Stimulated activated CD8-positive, alpha-beta memory T cell treated with anti-CD3 and anti-CD28 coated beads, Interleukin-15, amount 100 ng/mL, for 48 hours (primary cell): ENCODE results near the gene IGDCC3.
"Not testable (repeated sequence)": the region's sequence is repeated elsewhere in the genome, so short reads cannot be mapped to it uniquely, and the experiment has no call there.

Experiments used
- DNase-seq, 2 donors: peaks; one replicate each; pipeline ENCODE4 v3.0.0-alpha.2; 2020; ENCODE audit warnings: low read depth in 2 of 2

IGDCC3 gene

DNA sequence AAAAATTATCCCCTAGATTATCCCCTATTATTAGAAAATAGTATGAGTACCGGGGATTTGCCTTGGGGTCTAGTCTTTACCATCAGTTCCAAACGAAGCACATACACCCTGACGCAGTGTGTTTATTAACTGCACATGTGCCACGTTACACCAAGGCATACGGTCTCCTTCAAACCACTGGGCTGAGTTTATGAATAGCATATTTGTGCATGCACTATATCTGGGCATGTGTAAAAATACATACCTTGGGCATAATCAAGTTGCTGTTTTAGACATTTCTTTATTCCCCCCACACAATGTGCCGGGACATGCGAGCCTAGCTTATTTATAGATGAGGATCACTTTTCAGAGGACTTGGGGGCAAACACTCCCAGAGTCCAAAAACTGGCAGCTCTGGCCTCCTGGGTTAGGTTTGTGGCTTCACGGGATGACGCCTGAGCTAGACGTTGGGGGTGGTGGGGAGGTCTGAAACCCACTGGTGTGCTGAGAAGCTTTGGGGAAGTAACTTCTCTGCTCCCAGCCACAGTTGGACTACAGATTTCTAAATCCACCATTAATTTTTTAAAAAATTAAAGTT, 28.7 kb upstream of the IGDCC3 start:
- no peak for DNase-seq

DNA sequence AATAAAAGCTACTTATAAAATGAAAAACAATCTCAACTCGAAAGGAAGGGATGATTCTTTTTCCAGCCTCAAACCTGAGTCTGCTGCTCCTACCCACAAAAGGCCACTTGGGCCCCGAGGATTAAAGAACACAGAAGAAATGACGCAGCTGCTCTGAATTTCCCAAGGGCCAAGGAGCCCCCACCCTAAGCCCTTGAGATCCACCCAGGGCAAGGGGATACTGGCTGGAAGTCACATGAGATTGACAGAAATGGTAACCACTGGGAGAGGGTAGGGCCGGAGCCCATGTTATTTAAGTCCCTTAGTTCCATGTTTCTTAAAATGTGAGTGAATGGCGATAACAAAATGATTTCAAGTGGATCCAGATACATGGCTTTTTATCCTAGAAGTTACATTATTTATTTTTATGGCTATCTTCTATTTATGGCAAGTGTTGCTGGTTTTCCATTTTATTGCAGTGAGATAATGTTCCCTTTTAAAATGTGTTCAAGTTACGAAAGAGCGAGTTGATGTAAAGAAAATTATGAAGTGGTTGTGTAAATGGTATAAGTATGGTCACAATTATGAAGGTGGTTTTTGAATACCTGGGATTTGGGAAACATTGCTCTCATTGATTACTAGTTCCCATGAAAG, 28.1 kb upstream of the IGDCC3 start:
- DNase-seq, result no peak

DNA sequence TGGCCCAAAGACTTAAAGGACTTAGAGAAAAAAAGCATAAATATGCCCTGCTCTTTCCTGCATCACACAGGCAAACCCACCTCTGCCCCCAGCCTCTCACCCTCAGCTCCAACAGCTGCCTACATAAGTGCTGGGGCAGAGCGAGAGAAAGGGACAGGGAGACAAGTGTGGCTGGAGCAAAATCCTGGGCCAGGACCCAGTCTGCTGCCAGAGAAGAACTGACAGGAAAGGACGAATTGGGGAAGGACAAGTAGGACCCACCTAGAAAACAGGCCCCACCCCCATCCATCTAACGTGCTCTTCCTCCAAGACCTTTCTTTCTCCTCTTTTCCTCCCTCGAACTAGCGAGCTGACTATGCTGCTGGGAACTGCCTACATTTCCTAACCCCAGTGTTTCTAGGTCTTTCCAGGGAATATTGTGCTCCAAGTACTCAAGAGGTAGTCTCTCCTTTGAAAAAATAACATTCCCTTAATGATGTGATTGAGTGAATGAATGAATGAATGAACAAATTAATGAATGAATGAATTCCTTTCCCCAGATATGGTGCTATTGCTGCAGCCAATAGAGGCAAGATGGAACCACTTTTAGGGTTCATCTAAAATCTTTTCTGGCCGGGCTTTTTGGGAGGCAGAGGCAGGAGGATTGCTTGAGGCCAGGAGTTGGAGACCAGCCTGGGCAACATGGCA, 26.5 kb upstream of the IGDCC3 start:
- no peak for DNase-seq

DNA sequence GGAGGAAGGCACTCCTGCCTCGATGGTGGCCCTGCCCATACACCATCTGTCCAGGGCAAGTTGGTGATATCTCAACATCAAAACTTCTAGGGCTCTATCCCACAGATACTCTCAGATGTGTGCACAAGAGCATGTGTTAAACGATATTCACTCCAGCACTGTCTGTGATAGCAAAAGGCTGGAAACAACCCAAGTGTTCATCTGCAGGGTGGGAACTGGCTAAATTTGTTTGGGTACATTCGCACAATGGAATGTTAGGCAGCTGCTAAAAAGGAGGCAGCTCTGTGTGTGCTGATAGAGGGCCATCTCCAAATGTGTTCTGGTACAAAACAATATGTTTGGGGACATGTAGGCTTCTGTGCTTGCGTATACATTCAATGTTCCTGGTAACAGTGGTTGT, 25.2 kb upstream of the IGDCC3 start:
- no peak for DNase-seq

DNA sequence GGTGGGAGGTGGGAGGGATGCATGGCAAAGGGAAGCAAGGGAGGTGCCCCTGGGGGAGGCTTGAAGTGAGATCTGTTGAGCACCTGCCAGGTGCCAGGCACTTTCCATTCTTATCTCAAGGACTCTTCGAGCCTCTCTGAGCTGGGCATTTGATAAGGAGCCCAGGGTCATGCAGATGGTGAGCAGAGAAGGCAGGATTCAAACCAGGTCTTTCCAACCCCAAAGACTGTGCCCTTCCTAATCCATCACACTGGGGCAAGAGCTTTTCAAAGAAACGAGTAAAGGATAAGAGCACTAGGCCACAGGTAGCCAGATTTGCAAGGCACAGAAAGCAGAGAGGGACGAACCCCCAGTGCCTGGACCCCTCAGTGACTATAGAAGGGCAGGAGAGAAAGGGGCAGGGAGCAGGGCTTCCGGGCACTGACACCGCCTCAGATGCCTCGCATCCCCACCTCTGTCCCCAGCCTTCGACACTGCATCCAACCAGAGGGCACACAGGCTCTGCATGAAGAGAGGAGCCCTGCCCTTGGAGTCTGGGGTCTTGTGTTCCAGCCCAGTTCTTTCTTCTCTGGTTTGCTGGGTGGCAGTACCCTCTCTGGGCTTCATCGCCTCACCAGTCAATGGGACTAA, 23.9 kb upstream of the IGDCC3 start:
- DNase-seq, result no peak

DNA sequence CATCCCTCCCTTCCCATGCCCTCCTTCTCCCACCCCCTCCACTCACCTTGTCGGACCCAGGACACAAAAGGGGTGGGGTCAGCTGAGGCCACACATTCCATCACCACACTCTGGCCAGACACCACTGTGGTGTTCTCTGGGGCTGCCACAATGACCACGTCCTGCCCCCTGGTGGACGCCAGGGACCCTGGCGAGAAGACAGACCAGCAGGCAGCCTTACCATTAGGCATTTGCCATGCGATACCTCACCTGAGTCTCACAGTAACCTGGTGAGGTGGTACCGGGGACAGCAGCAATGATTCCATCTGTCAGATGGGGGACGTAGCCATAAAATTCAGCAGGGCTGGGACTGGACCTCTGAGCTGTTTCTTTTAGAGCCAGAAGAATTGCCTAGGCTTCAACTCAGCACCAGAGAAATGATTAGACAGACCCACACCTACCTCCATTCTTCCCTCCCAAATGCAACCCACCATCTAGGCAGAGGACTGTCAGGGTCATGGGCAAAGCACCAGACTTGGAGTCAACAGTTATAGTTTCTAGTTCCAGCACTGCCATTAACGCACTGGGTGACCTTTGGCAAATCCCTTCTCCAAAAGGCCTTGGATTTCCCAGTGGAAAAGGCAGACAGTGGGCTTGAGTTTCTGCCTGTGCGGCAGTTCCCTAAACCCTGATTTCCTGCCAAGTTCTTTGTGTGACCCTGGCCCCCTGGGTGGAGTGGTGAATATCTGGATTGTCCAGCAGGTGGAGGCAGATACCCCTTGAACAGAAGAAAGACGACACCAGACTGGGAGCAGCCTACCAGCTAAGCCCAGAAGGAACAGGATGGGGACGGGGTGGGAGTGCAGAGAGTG, 23.2 kb upstream of the IGDCC3 start:
- DNase-seq, result no peak

DNA sequence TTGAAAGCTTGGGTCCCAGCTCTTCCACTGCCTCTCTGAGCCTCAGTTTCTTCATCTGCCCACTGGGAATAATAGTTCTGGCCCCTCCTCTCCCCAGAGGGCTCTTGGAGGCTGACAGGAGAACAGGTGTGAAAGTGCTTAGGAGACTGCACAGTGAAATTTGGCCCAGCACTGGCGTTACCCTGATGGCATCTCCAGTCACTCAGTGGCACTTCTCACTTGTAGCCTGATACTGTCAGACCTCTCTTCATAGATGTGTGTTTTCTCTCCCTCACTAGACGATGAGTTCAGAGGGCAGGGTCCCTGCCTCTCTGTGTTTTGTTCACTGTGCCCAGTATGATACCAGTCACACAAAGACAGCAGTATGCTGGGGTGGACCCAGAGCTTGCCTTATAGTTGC, 22.2 kb upstream of the IGDCC3 start:
- DNase-seq, result no peak

DNA sequence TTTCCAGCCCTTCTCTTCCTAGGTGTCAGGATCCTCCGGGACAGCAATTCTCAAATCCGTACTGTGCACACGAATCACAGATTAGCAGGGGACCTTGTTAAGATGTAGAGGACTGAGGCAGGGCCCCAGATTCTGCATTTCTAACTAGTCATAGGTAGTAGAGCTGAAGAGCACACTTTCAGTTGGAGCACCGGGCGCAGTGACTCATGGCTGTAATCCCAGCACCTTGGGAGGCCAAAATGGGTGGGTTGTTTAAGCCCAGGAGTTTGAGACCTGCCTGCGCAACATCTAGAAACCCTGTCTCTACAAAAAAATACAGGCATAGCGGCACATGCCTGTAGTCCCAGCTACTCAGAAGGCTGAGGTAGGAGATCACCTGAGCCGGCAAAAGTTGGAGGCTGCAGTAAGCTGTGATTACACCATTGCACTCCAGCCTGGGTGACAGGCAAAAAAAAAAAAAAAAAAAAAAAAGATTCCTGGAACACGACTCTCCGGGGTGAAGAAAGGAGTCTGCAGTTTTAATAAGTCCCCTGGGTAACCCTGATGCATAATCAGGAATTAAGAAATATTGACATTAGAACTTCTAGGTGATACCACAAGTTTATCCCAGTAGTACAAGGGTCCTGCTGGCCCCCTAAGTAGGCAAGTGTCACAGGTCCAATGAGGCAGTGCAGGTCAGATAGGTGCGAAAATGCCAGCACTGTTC, 21.4 kb upstream of the IGDCC3 start:
- DNase-seq, result no peak

DNA sequence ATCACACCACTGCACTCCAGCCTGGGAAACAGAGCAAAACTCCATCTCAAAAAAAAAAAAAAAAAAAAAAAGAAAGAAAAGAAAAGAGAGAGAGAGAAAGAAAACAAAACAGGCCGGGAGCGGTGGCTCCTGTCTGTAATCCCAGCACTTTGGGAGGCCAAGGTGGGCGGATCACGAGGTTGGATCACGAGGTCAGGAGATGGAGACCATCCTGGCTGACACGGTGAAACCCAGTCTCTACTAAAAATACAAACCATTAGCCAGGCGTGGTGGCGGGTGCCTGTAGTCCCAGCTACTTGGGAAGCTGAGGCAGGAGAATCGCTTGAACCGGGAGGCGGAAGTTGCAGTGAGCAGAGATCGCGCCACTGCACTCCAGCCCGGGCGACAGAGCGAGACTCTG, 20.7 kb upstream of the IGDCC3 start:
- not testable (repeated sequence) for DNase-seq

DNA sequence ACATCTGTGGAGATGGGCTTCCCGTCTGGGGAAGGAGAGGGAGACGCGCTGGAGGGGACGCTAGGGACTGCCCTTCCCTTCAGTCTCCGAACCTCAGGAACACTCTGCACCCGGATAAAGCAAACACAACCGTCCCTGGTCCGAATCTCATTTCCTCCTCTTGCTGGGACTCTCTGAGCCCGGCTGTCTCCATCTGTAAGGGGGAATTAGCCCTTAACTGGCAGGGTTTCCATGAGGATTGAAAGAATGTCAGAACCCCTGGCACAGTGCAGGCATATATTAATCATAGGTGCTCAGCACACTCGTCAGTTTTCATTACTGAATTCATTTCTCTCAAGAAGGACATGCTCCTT, 19.1 kb upstream of the IGDCC3 start:
- DNase-seq, result no peak

DNA sequence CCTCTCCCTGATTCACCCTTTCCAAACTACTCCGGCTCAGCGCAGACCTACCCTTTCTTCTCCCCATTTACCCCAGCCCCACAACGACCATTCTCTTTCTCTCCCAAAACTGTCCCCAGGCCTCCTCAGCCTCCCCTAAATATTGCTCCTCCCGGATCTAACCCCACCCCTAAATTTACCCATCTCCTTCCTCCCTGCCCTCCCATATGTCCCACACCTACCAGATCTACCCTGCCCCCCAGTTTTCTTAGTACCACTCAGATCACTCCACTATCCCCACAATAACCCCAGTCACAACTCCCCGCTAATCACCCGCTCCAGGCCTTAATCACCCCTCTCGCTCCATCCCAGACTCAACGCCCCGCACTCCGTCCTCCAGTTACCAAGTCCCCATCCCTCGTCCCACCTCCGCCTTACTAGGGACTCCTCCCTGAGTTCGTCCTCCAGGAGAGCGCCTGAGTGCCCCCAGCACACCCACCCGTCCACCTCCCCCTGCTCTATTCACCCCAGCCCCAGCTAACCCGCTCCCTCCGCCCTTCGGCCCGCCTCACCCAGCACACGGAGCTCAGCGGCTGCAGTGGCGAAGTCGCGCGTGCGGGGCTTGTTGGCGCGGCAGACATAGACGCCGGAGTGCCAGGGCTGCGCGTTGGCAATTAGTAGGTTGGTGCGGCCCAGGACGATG, 18.6 kb upstream of the IGDCC3 start:
- no peak for DNase-seq

DNA sequence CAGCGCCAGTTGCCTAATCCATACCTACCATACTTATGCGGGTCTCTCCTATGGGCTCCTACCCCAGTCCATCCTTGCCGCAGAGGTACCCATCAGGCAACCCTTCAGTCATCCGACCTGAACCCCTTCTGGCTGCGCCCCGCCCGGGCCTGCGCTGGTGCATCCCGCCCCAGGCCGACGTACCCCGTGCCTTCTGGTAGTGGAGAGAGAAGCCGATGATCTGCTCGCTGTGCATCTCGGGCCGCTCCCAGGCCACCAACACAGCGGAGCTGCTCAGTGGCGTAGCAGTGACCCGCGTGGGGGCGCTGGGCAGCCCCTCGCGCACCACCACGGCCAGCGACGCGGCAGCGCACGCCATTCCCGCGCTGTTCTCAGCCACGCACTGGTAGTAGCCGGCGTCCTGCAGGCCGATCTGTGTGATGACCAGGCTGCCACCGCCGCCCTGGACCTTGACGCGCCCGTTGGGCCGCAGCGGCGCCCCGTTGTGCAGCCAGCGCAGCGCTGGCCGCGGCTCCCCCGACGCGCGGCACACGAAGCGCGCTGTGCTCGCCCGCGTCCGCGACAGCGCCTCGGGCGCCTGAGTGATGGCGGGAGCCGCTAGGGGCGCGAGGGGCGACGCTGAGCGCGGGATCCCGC, 17.9 kb upstream of the IGDCC3 start:
- DNase-seq, result no peak

DNA sequence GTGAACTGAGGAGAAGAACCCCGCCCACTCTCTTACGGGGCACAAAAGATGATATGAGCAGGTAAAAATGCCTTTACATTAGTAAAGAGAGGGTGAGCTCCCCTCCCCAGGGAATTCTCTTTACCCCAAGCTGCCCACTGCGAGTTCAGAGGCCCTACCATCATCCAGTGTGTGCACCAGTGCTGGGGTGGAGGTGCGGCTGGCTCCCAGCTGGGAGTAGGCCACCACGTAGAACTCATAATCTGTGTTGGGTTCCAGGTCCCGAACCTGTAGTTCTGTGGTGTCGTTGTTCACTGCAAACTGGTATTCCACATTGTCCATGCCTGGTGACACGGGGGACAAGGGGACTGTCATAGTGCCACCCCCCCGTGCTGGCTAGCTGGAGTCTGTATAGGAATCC, 17.1 kb upstream of the IGDCC3 start:
- no peak for DNase-seq

DNA sequence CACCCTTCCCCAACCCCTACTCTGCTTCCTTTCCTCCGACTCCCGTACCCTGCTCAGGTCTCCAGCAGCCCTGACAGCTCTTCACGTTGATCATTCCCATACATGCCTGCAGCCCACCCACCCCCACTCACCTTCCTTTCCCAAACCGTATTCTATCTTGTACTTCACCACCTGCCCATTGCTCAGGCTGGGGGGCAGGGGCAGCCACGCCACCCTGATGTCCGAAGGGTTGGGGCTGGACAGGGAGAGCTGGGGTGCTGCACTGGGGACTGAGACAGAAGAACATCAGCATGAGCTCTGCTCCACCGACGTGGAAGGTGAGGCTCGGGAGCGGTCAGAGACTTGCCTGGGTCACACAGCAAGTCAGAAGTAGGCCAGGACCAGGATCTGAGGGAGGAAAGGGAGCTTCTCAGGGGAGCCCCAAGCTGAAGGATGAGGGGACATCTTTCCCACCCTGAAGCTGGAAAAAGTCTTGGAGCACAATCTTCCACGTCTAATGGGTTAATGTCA, 16.5 kb upstream of the IGDCC3 start:
- DNase-seq, result no peak

DNA sequence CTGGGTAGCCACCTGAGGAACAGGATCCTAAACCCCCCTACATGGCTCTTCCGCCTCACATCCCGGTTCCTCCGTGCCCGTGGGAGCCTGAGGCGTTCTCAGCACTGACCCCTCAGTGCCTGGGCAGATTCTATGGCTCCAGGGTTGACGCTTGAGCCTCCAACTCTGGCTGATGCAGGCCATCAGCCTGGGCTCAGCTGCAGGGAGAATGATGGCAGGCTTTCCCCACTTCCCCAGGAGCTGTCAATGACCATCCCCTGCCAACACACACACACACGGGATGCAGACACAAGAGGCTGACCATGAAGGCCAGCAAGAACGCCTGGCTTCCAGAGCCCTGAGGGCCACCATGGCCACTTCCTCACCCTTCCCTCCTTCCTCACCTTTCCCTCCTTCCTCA, 15.8 kb upstream of the IGDCC3 start:
- DNase-seq, result no peak

DNA sequence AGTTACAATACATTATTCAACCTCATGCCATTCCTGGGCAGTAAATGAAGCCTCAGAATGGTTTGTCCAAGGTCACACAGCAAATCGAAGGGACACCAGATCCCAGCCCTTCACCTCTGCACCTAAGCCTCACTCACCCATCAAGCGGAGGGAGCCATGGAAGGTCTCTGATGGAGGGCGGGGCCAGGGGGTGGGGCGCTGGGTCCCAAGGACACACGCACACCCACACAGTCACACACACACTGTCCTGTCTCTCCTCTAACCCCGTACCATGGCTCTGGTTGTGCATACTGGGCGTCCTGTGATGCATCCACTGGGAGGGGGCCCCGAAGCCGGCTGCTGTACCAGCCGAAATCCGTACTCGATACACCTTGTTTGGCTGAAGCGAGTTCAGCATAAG, 15.3 kb upstream of the IGDCC3 start:
- DNase-seq, result no peak

DNA sequence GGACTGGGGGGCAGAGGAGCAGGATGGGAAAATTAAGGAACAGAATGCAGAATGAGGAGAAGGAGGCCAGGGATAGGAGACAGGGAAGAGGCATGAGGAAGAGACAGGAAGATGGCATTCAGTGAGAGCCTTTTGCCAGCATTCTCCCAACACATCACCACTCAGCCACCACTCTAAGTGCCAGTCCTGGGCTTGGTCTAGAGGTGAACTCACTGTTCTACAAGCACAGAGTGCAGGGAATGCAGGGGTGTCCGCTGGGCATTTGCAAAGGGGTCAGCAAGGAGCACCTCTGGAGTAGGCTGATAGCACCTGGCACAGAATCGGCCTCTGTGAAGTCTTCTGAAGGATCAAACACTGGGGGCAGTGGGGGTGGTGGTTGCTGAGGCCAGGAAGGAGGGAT, 14.6 kb upstream of the IGDCC3 start:
- DNase-seq, result no peak

DNA sequence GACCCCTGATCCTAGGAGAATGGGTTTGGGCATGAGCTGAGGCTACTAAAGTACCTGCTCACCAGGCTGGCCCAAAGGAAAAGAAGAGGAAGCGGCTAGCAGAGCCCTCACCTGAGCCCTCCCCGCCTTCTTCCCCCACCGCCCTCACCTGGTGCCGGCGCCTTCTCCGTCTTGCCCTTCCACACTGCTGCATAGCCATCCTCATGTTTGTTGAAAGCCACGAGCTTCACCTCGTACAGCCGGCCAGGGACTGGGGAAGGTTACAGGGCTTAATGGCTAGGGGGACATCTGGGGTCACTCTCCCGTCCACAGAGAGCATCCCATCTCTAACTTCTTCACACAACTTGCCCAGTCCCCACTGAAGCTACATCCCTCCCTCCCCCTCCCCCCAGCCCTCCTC, 13.9 kb upstream of the IGDCC3 start:
- no peak for DNase-seq

DNA sequence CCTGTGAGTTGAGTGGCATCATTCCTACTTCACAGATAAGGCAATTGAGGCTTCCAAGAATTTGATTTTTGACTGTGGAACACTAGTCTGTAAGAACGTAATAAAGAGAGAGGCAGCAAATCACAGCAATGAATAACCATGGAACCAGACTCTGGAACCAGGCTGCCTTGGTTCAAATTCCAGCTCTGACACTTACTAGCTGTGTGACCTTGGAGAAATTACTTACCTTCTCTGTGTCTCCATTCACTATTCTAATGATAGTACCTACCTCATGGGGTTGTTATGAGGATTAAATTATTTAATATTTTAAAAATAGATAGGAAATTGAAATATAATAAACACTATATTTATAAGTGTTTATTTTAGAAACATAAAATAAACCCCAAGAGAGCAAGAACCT, 12.6 kb upstream of the IGDCC3 start:
- DNase-seq, result no peak

DNA sequence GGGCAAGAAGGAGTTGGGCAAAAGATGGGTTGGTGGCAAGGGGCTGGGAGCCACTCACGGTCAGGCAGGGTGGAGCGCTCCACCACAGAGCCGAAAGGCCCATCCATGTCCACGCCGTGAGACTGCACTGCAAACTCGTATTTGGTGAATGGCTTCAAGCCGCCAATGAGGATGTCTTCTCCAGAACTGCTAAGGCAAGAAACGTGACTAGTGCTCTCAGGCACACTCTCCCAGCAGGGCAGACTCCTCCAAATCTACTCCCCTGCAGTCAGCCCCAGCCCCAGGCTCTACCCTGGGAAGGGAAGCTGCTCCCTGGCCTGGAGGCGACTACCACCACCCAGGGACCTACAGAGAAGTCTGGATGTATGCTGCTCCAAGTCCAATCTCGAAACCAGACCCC, 11.4 kb upstream of the IGDCC3 start:
- DNase-seq, result no peak
